ENCODE results near the gene PCNA. TPM values are rescaled to one million over a fixed set of nuclear protein-coding genes. Genes with fewer than 3 reads are reported as not detected.

PCNA gene
- total RNA-seq, 1 experiment from 2014 or later = 274 TPM

GRCh38 chr20:5160882-5161281 is 41.1 kb upstream of the PCNA start:
- Histone ChIP-seq H3K27ac (ENCODE audit: insufficient read length, low read depth, low read length) (no peak overlapping the region), H3K4me2 (ENCODE audit: insufficient read depth, insufficient read length, low read length) (no peak overlapping the region), H3K4me1 (ENCODE audit: insufficient read depth, low read length) (peaks cover 10% of the 10 kb centered on the region), H3K4ac (ENCODE audit: low read depth, low read length) (no peak overlapping the region), H2BK120ac (ENCODE audit: low read depth, low read length, poor library complexity, severe bottlenecking) (no peak overlapping the region), H3K27me3 (ENCODE audit: insufficient read depth, low read length) (no peaks in the 10 kb centered on the region), H2BK5ac (ENCODE audit: insufficient read length, low read length) (no peak overlapping the region), H4K20me1 (ENCODE audit: control insufficient read depth, insufficient read depth, insufficient read length) (no peaks in the 10 kb centered on the region), H3K18ac (ENCODE audit: insufficient read length, low read depth, low read length) (no peak overlapping the region), H2BK20ac (ENCODE audit: low read depth, low read length, poor library complexity, severe bottlenecking) (no peak overlapping the region), H3K9me3 (ENCODE audit: control insufficient read depth, low read depth, low read length) (no peaks in the 10 kb centered on the region), H3T11ph (ENCODE audit: low read length) (no peak overlapping the region), H3K79me1 (ENCODE audit: insufficient read depth, low read depth, low read length, poor library complexity, severe bottlenecking) (peaks cover 2% of the 10 kb centered on the region), H2BK15ac (ENCODE audit: low read depth, low read length) (no peak overlapping the region), H3K79me2 (ENCODE audit: insufficient read depth, low read length) (peaks cover 4% of the 10 kb centered on the region), H3K23ac (ENCODE audit: insufficient read length, low read depth, low read length) (no peak overlapping the region), H4K5ac (ENCODE audit: insufficient read length, low read depth, low read length) (no peak overlapping the region), H3K56ac (ENCODE audit: insufficient read length, low read depth, low read length) (no peak overlapping the region), H4K8ac (replicated peaks; ENCODE audit: insufficient read length, low read depth, low read length) (no peak overlapping the region), H4K91ac (ENCODE audit: insufficient read length, low read depth, low read length) (no peak overlapping the region), H2AK5ac (ENCODE audit: insufficient read length, low read length) (no peak overlapping the region), H2BK12ac (ENCODE audit: insufficient read length, low read depth, low read length) (no peak overlapping the region), H3K9ac (ENCODE audit: extremely low read depth, insufficient read length, low read length) (no peak overlapping the region), H3K14ac (ENCODE audit: insufficient read depth, low read length) (no peak overlapping the region), H2AFZ (ENCODE audit: low read length) (no peak overlapping the region), H3K23me2 (ENCODE audit: insufficient read length, low read depth, low read length, poor library complexity, severe bottlenecking) (no peaks in the 10 kb centered on the region)
- Mint-ChIP-seq H3K4me3 (no peak overlapping the region), H3K4me1 (peaks cover 23 to 31% of the 10 kb centered on the region in 2 experiments), H3K9me3 (no peaks in the 10 kb centered on the region), H3K27me3 (ENCODE audit: low read depth) (no peaks in the 10 kb centered on the region), H3K27ac (no peak overlapping the region), H3K36me3 (ENCODE audit: insufficient read depth in 1 of 3, low read depth in 3 of 3) (peaks cover 0 to 3% (median 0%) of the 10 kb centered on the region in 3 experiments; a peak in 2 of 7 replicates)
- DNase-seq = no peak
- TF ChIP-seq CTCF (conservative IDR thresholded peaks at IDR 0.05) = no peak

All from H9 (cell line).